ENCODE measurements around the gene LHPP.

LHPP gene

DNA sequence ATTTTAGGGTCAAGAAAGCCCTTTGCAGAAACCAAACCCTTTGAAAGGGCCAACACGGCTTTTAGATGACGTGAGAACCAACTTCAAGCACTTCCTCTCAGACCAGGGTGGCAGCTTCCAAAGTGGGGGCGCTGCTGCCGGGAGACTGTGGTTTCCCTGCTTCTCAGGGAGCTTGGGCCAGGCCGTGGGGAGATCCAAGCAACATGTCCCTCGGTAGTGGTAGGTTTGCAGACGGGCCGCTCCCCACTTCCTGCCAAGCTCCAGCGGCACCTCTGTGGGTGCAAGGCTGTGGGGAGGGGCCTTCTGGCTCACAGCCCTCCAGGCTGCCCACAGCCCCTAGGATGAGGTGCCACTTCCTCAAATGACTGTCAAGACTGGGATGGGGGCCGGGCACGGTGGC is 150.1 kb downstream of the LHPP start:
- DNase-seq: no peak

DNA sequence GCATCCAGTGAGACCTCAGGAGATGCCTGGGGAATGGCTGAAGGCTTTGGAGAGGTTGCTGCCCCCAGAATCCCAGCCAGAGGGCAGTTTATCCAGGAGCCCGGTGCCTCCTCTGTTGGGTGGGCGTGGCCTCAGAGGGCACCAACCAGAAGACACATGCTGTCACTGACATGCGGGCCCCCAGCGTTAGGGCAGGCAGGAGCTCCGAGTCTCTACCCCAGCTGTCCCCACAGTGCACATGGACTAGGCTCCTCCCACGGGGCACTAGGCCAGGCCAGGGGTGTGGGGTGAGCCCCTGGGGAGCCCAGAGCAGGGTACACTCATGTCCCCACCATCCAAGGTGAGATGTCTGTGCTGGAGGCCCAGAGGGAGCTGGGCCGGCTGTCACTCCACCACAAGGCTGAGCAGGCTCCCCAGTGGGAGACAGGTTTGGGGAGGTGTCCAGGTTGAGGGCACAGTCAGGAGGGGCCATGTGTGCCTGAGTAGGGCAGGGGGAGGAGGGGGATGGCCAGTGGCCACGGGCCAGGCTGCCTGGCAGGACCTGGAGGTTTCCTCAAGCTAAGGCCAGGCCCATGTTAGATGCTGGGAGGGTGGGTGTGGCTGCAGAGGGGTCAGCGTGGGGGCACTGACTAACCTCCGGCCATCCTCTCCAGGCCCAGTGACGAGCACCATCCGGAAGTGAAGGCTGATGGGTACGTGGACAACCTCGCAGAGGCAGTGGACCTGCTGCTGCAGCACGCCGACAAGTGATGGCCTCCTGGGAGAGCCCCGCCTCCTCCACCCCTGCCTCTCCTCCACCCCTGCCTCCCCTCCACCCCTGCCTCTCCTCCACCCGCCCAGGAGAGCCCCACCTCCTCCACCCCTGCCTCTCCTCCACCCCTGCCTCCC is 151.2 kb downstream of the LHPP start:
- DNase-seq: peak; percentile 1

DNA sequence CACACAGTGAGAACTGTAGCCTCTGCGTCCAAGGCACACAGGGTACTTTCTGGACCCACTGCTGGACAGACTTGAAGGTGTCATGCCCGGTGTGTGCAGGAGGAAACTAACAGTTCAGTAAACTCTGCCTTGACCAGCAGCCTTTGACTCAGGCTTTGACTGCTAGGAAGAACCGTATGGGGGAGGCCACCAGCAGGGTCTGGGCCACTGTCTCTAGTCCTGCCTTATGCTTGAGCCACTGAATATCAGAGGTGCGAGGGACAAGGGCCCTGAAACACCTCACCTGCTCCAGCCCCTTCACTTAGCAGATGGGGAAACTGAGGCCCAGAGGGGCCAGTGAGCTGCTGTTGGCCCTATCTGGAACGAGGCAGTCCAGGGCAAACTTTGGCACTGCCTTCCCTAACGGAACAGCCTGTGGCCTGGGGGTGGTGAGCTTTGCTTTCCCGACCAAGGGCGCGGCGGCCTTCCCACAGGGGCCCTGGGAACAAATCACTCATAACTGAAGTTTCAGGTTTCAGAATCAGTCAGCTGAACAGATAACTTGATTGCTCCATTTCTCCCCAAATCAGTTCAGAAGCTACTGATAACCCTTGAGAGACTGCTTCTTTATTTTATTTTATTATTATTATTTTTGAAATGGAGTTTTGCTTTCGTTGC is 152.5 kb downstream of the LHPP start:
- no peak for DNase-seq

DNA sequence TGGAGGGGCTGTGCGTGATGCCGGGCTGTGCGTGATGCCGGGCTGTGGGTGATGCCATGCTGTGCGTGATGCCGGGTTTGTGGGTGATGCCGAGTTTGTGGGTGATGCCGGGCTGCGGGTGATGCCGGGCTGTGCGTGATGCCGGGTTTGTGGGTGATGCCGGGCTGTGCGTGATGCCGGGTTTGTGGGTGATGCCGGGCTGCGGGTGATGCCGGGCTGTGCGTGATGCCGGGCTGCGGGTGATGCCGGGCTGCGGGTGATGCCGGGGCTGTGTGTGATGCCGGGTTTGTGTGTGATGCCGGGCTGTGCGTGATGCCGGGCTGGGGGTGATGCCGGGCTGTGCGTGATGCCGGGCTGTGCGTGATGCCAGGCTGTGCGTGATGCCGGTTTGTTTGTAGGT is 153.6 kb downstream of the LHPP start:
- DNase-seq: no peak

GRCh38 chr10:124616040-124616835 is 154.6 kb downstream of the LHPP start:
- no peak for DNase-seq

DNA sequence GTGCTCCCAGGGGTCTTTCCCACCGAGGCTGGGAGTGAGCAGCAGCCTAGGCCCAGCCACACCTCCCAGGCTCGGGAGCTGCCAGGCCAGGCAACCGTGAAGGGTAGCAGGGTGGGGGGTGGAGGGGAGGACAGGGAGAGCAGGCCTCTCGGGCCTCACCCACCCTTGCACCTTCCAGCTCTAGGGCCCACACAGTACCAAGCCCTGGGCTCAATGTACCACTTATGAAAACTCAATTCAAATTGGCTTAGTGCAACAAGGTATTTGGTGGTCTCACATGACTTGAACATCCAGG is 155.2 kb downstream of the LHPP start:
- DNase-seq: no peak

DNA sequence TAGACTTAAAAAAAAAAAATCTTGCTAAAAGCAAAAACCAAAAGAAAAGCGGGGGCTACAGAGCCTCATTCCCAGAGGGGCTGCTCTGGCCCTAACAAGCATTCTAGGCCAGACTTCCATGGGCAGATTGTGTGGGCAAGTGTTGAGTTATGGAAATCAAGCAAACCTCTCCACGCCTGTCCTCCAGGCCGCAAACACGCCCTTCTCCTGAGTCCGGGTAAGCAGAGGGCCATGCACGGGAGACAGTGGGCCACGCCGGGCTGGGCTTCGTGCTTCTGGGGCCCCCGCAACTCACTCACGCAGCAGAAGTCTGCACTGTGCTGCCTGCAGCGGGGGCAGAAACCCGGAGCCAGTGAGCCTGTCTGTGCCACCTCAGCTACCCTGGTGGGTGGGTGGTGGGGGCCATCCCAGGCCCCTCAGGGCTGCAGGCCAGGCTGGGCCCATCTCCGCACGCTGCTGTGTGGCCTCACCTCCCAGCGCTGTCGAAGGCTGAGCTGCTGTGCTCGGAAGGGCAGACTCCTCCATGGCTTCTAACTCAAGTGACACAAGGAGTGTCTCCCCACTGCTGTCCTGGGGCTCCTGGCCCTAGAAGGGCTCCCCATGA is 156.9 kb downstream of the LHPP start:
- no peak for DNase-seq

DNA sequence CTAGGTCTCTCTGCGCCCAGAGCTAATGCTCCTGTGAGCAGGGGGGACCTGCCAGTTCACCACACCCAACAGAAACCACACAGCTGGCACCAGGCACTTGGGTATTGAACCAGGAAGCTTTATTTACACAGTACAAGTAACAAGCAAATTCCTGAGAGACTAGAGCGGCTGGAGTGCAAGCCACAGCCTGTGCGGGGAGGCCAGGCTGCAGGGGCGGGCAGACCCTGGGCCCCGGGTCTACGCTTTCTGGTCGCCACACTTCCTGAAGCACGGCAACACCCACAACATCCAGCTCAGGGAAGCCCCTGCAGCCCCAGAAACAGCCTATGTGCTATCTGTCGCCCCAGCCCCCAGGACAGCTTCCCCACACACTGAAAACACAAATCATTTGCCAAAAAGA is 157.6 kb downstream of the LHPP start:
- DNase-seq: peak; percentile 39

DNA sequence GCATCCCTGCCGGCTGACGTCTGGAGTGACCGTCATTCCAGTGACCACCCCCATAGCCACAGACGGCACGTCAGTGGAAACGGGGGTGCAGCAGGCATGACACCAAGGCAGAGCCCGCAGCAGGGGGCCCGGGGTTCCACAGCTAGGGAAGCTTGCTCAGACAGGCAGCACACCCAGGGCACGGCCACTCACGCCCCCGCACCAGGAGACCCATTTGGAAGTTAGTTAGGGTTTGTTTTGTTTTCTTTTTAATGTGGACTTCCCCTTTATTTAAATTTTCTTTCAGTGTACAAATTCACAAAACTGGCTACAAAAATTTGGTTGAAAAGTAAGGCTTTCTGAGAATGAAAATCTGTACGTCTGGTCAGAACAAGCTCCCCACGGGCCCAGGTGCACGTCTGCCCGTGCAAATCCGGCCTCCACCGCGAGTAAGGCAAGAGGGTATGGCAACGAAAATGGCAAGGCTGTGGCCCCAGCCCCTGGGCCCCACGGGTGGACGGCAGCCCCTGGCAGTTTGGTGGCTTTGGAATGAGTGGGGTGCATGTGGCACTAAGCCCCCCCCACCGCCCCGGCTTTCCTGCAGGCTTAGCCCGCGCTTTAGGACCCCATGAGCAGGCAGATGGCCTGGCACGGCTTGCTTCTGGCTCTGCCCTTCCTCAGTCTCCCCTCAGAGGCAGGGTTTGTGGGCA is 158.3 kb downstream of the LHPP start:
- DNase-seq: no peak

GRCh38 chr10:124621637-124622036 is 160.0 kb downstream of the LHPP start:
- DNase-seq: no peak

DNA sequence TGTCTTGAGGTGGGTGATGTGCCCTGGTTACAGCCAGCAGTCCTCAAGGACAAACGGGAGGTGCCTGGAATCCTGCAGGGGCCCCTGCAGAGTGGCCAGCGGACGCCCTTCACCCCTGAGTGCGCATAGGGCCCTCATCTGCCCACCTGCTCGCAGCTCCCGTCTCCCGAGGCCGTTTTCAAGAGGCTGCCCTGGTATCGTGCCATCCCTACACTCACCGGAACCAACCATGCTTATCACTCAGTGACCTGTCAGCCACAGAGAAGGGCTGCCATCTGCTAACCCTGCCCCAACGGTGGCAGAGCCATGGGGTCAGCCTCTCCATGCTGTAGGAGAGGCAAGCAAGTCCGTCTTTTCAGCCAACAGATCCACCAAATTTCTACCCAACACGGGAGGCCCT is 160.5 kb downstream of the LHPP start:
- DNase-seq: no peak

GRCh38 chr10:124622866-124623536 is 161.4 kb downstream of the LHPP start:
- no peak for DNase-seq

- DNase-seq: no peak
These were observed 162.4 kb downstream of the LHPP start for GRCh38 chr10:124624006-124624405.

- DNase-seq: no peak
These were observed 162.8 kb downstream of the LHPP start for GRCh38 chr10:124624466-124624865.

- DNase-seq: no peak
These were observed 163.3 kb downstream of the LHPP start for GRCh38 chr10:124624895-124625294.

GRCh38 chr10:124625831-124626238 is 164.2 kb downstream of the LHPP start:
- no peak for DNase-seq

DNA sequence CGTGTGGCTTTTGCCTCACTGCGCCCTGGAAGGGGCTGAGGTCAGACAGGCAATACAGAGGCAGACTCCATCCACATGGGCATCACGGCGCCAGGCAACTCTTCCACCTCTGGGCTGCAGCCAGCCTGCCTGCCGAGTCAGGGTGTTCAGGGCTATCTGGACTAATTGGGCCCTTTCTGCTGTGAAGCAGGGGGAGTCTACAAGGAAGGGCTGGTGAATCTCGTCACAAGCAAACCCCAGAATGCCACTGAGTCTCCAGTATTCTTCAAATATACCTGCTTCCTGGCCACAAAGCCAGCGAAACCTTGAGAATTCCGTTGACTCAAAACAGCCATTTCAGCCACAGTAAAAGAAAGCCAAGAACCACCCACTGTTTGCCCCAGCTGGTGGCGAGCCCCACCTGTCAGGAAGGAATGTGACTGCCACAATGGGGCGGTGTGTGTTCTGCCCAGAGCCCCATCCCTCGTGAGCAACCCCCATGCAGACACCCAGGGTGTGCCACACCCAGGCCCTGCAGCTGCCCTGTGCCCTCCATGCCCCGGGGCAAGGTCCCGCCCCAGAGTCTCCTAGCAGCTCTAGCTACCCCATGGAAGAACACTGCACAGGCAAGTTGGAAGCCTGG is 165.2 kb downstream of the LHPP start:
- peak; percentile 77 for DNase-seq

DNA sequence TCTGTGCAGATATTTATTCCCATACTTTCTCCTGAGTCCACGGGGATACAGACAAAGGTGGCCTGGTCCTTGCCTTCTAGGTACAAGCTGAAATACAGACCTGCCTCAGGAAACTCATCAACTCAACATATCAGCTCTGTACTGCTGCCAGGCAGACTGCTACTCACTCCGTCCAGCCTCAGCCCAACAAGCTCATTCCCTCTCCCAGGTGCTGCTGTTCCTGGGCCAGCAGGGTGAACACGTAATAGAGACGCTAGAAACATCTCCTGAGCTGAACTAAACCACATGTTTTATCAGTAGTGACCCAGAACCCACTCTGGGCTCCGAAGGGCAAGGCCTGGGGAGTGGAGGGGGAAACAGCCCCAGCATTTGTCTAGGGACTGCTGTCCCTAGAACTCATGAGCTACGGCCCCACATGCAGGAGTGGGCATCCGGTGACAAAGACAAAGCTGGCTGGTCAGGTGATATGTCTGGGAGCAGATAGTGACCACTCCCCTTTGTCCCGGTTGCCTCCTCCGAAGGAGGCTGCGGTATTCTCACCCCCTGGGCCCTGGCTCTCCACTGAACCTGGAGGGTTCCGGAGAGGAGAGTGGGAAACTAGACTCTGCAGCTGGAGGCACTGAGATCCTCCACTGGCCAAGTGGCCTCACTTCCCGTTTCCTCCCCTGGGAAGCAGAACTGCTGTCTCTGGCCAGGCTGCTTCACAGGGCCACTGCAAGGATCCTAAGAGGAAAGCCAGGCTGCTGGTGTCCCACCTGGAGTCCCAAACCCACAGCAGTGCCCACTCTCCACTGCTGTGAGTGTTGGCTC is 166.4 kb downstream of the LHPP start:
- no peak for DNase-seq

DNA sequence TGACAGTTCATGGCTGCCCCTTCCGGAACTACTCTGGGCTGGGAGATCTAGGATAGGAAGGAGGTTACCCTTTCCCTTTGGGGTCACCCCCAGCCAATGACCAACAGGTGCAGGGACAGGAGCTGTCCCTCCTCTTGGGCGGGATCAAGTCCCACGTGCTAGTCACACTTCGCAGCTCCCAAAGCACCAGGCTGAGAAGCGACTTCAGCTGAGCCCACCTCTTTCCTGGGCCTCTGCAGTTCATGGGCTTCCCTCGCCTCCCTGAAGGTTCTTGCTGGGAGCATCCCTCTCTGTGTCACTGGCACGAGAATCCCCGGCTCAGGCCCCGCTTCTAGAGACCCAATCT is 167.0 kb downstream of the LHPP start:
- no peak for DNase-seq

- DNase-seq: no peak
These were observed 167.8 kb downstream of the LHPP start for GRCh38 chr10:124629415-124629814.

DNA sequence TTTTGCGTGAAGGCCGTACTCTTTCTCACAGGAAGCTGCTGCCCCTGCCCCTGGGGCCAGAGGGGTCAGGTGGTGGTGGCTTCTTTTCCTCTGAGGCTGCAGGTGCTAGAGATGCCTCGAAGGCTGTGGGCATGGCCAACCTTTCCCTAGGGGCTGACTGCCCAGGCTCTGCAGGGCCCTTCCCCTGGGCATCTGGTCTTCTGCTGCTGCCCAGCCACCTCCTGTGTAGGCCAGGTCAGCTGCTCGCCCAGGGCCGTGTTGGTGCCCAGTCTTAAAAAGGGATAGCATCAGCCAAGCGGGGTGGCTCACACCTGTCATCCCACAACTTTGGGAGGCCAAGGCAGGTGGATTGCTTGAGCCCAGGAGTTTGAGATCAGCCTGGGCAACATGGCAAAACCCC is 168.2 kb downstream of the LHPP start:
- no peak for DNase-seq

All from NCI-H69 (cell line).